ENCODE results near the gene TMPRSS9. TPM values are rescaled to one million over a fixed set of nuclear protein-coding genes. Genes with fewer than 3 reads are reported as not detected.
"Not testable (repeated sequence)": the region's sequence is repeated elsewhere in the genome, so short reads cannot be mapped to it uniquely, and the experiment has no call there.

The TMPRSS9 gene
- total RNA-seq, 1 donor from 2014 or later: not detected

- intact Hi-C loops (cut with micrococcal nuclease): loop anchor here (1.0 to 5.0 kb wide), 4 partner anchors 64 to 234 kb away; partner anchors contain the start of genes LSM7 and SPPL2B
Measured at GRCh38 chr19:2391118-2391725, 31.2 kb downstream of the TMPRSS9 start.

- intact Hi-C loops (cut with micrococcal nuclease): loop anchor here (5.0 kb wide), 2 partner anchors 65 to 120 kb away; partner anchors contain the start of genes LSM7 and SPPL2B
Measured at GRCh38 chr19:2392366-2392765, 32.3 kb downstream of the TMPRSS9 start.

DNA sequence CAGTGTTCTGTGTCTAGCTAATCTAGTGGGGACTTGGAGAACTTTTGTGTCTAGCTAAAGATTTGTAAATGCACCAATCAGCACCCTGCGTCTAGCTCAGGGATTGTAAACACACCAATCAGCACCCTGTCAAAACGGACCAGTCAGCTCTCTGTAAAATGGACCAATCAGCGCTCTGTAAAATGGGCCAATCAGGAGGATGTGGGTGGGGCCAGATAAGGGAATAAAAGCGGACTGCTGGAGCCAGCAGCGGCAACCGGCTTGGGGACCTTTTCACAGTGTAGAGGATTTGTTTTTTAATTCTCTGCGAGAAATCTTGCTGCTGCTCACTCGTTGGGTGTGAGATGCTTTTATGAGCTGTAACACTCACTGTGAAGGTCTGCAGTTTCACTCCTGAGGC, 32.8 kb downstream of the TMPRSS9 start:
- intact Hi-C loops (cut with micrococcal nuclease): loop anchor here (5.0 kb wide), 2 partner anchors 66 to 121 kb away; partner anchors contain the start of genes LSM7 and SPPL2B

- intact Hi-C loops (cut with micrococcal nuclease): loop anchor here (5.0 kb wide), 2 partner anchors 67 to 122 kb away; partner anchors contain the start of genes LSM7 and SPPL2B
Measured at GRCh38 chr19:2394054-2394441, 34.0 kb downstream of the TMPRSS9 start.

GRCh38 chr19:2394442-2395292, 34.6 kb downstream of the TMPRSS9 start:
- intact Hi-C loops (cut with micrococcal nuclease): loop anchor here (5.0 kb wide), 2 partner anchors 67 to 122 kb away; partner anchors contain the start of genes LSM7 and SPPL2B

- intact Hi-C loops (cut with micrococcal nuclease): not testable (repeated sequence)
Measured at GRCh38 chr19:2395293-2395829, 35.3 kb downstream of the TMPRSS9 start.

DNA sequence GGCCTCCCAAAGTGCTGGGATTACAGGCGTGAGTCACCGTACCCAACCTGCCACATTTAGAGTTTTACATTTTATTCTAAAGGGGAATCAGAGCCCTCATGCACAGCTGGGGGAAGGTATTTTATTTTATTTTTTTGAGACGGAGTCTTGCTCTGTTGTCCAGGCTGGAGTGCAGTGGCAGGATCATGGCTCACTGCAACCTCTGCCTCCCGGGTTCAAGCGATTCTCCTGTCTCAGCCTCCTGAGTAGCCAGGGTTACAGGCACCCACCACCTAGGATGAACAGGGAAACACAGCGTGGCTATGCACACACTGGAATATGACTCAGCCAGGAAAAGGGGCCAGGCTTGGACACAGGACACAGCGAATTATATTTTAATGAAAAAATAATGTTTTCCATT, 37.1 kb downstream of the TMPRSS9 start:
- intact Hi-C loops (cut with micrococcal nuclease): not testable (repeated sequence)

DNA sequence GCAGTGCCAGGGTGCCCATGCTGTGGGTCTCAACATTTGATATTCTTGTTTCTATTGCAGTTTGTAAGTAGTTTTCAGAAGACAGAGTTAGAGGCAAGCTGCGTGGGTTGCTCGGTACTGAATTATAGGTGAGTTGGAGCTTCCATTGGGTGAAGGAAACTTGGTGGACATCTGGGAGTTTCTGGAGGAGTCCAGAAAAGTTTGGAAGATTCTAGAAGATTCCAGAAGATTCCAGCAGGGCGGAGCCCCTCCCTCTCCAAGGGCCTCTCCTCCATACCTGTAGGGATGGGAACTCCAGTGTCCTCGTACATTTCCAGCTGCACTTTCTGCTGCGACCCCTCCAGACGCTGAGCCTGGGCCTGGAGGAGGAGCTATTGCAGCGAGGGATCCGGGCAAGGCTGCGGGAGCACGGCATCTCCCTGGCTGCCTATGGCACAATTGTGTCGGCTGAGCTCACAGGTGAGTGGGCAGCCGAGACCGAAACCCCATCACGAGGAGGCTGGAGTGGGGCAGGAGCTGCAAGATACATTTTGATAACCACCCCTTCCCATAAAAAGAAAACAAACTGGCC, 38.8 kb downstream of the TMPRSS9 start:
- intact Hi-C loops (cut with micrococcal nuclease): no loop called here

- intact Hi-C loops (cut with micrococcal nuclease): no loop called here
Measured at GRCh38 chr19:2399582-2399981, 39.5 kb downstream of the TMPRSS9 start.

DNA sequence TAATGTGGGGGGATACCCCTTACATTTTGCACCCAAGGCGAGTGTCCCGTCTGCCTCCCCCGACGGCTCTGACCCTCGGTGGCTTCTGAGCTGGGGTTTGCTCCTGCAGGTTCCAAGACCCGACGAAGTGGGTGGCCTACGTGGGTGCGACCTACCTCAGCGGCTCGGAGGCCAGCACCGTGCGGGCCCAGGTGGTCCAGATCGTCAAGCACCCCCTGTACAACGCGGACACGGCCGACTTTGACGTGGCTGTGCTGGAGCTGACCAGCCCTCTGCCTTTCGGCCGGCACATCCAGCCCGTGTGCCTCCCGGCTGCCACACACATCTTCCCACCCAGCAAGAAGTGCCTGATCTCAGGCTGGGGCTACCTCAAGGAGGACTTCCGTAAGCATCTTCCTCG, 48.2 kb downstream of the TMPRSS9 start:
- intact Hi-C loops (cut with micrococcal nuclease): no loop called here

GRCh38 chr19:2409352-2409912, 49.4 kb downstream of the TMPRSS9 start:
- intact Hi-C loops (cut with micrococcal nuclease): no loop called here

DNA sequence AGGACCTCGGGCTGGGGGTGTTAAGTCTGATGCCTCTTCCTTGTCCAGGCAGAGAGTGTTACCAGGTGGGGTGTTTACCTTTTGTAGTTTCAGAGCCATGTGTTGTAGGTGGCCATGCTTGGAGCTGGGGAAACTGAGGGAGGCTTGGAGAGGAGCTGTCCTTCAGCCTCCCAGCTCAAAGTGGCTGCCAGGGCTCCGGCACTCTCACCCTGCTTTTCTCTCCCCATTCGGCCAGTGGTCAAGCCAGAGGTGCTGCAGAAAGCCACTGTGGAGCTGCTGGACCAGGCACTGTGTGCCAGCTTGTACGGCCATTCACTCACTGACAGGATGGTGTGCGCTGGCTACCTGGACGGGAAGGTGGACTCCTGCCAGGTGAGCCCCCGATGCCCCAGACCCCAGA, 50.0 kb downstream of the TMPRSS9 start:
- intact Hi-C loops (cut with micrococcal nuclease): no loop called here

GRCh38 chr19:2411709-2412108, 51.6 kb downstream of the TMPRSS9 start:
- intact Hi-C loops (cut with micrococcal nuclease): no loop called here

DNA sequence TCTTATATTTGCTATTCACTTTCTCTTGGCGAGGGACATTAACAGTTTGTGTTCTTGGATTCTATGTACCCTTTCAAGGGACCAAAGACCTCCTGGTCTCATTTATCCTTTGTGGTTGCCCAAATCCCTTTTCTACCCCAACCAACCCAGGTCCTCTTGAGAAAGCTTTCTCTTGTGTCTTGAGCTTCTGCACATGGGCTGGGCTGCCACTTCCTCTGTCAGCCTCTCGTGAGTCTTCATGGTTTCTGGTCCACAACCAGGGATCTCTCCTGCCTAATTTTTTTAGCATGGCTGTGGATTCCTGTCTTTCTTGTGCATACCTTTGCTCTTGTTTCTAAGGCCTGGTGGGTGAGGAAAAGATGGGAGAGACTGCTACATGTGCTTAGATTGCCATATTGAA, 52.4 kb downstream of the TMPRSS9 start:
- intact Hi-C loops (cut with micrococcal nuclease): no loop called here

GRCh38 chr19:2413159-2413558, 53.1 kb downstream of the TMPRSS9 start:
- intact Hi-C loops (cut with micrococcal nuclease): no loop called here

GRCh38 chr19:2413629-2414028, 53.6 kb downstream of the TMPRSS9 start:
- intact Hi-C loops (cut with micrococcal nuclease): no loop called here

DNA sequence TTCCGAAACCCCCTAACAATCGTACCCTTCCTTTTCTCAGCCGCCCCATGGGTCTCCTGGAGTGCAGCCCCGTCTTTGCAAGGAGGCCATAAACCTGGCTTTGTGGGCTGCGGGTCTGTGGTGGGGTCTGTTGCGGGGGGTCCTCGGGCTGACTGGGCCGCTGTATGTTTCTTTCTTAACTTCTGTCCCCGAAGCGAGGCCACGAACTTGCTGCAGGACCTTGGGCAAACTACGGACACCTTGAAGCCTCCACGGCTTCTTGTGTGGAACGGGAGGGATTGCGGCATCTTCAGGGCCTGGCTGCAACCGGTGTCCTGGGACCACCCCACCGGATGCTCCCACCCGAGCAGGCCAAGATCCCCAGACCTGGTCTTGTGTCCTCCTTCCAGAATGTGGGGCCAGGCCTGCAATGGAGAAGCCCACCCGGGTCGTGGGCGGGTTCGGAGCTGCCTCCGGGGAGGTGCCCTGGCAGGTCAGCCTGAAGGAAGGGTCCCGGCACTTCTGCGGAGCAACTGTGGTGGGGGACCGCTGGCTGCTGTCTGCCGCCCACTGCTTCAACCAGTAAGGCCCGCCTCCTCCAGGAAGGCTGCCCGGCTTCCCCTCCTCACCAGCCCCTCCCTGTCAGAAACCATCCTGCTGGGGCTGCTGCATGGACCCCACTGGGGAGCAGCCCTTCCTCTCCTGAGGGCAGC, 55.4 kb downstream of the TMPRSS9 start:
- intact Hi-C loops (cut with micrococcal nuclease): no loop called here

GRCh38 chr19:2415973-2416319, 55.9 kb downstream of the TMPRSS9 start:
- intact Hi-C loops (cut with micrococcal nuclease): no loop called here

DNA sequence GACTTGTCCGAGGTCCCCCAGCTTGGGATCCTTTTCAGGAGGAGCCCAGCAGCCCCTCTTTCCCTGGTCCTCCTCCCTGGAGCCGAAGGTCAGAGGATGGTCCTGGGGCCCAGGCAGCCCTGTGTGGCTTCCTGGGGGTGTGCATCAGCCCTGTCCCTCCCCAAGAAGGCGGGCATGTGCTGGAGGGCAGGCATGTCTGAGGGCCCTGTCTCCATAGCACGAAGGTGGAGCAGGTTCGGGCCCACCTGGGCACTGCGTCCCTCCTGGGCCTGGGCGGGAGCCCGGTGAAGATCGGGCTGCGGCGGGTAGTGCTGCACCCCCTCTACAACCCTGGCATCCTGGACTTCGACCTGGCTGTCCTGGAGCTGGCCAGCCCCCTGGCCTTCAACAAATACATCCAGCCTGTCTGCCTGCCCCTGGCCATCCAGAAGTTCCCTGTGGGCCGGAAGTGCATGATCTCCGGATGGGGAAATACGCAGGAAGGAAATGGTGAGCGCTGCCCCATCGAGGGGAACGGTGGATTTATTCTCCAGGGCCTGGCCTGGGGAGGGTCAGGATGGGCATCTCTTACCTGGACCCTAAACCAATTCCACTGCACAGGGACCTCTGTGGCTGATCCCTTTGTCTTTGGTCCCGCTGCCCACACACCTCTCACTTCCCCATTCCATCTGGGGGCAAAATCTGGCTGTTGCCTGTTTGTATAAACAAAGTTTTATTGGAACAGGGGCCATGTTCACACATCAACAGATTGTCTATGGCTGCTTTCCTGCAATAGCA, 56.4 kb downstream of the TMPRSS9 start:
- intact Hi-C loops (cut with micrococcal nuclease): no loop called here

DNA sequence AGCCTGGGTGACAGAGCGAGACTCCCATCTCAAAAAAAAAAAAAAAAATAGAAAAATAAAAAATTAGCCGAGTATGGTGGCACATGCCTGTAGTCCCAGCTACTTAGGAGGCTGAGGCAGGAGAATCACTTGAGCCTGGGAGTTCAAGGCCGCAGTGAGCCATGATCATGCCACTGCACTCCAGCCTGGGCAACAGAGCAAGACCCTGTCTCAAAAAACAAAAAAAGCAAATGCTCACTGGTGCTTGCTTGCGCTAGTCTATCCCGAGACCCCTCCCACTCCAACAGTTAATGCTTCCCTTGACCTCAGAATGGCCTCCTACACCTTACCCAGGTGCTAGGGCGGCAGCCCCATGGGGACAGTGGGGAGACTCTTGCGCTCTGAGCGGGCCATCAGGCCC, 57.4 kb downstream of the TMPRSS9 start:
- intact Hi-C loops (cut with micrococcal nuclease): not testable (repeated sequence)

Data from T-helper 2 cell treated with Interferon-gamma antibody and Interleukin-4, amounts not matched to agents 100 ng/mL and 5 ng/mL, for 36 hours (primary cell).